ENCODE measurements around the gene COLGALT1.
A peak's percentile ranks its signal among the peaks of the same experiment; 100 is the strongest.
"Not testable (repeated sequence)": the region's sequence is repeated elsewhere in the genome, so short reads cannot be mapped to it uniquely, and the experiment has no call there.

Gene COLGALT1
- total RNA-seq: 43.0 to 156 (median 81.9) reads per million in 9 experiments

GRCh38 chr19:17555480-17555928 is at the start of gene COLGALT1:
Gene COLGALT1, plus strand, starts transcription at chr19:17555649. Its CDS starts 65 bp downstream, at chr19:17555714.
- Mint-ChIP-seq H3K4me3 (peak within 1 kb of the TSS; percentile 82 to 88), H3K36me3 (ENCODE audit: insufficient read depth) (peaks cover 19% of the 10 kb centered on the region), H3K4me1 (ENCODE audit: low read depth in 2 of 2) (peaks cover 14 to 16% of the 10 kb centered on the region in 2 donors), H3K9me3 (no peaks in the 10 kb centered on the region), H3K27me3 (no peaks in the 10 kb centered on the region), H3K27ac (peak within 1 kb of the TSS in 1 of 2 donors; percentile 87)
- DNase-seq (peak; percentile 97 to 99 (median 97)), ATAC-seq (replicated peaks) (peak; percentile 98)

- Mint-ChIP-seq H3K27me3 (no peaks in the 10 kb centered on the region), H3K36me3 (ENCODE audit: insufficient read depth) (peaks cover 28% of the 10 kb centered on the region), H3K4me3 (no peak overlapping the region), H3K9me3 (no peaks in the 10 kb centered on the region), H3K27ac (no peak overlapping the region), H3K4me1 (ENCODE audit: low read depth in 2 of 2) (peaks cover 13 to 15% of the 10 kb centered on the region in 2 donors)
- ATAC-seq (replicated peaks): no peak
- DNase-seq: no peak
Observed at GRCh38 chr19:17506745-17507144, 48.7 kb upstream of the COLGALT1 start.

DNA sequence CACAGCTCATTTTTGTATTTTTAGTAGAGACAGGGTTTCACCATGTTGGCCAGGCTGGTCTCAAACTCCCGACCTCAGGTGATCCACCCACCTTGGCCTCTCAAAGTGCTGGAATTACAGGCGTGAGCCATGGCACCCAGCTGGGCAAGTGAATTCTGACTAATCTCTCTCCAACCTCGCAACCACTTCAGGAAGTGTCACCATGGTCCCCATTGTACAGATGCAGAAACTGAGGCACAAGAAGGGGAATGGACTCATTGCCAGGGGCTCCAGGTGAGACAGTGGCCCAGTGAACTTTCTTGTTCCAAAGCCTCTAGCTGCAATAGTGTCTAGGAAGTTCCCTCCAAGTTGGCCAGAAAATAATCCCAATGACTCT is 46.9 kb upstream of the COLGALT1 start:
- not testable (repeated sequence) for H3K9me3 Mint-ChIP-seq; H3K4me3 Mint-ChIP-seq; ATAC-seq (replicated peaks); DNase-seq; H3K27ac Mint-ChIP-seq; H3K27me3 Mint-ChIP-seq
- H3K4me1 Mint-ChIP-seq (ENCODE audit: low read depth in 2 of 2): peaks cover 23 to 24% of the 10 kb centered on the region in 2 donors
- H3K36me3 Mint-ChIP-seq (ENCODE audit: insufficient read depth): peaks cover 35% of the 10 kb centered on the region

DNA sequence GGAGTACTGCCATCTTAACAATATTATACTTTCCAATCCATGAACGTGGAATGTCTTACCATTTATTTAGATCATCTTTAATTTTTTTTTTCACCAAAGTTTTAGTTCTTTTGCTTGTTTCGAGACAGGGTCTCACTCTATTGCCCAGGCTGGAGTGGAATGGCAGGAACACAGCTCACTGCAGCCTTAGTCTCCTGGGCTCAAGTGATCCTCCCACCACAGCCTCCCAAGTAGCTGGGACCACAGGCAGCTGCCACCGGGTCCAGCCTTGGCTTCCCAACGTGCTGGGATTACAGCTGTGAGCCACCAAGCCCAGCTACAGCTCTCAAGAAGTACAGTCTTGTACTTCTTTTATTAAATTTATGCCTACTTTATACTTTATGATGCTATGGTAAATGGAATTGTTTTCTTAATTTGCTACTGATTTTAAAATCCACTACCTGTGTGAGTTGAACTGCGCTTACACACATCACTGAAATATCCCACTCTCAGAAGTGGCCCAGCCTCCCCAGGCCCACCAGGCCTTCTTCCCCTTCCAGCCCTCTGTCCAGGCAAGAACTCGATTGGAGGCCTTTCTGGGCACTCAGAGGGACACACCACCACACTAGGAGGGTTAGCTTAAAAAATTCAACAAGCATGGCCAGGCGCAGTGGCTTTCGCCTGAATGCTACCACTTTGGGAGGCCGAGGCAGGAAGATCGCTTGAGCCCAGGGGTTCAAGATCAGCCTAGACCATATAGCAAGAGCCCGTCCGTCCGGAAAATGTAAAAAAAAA is 45.0 kb upstream of the COLGALT1 start:
- H3K4me1 Mint-ChIP-seq (ENCODE audit: low read depth in 2 of 2): peaks cover 25 to 28% of the 10 kb centered on the region in 2 donors
- H3K27me3 Mint-ChIP-seq: no peaks in the 10 kb centered on the region
- DNase-seq (no peak), ATAC-seq (replicated peaks) (no peak)
- peak overlapping the region; percentile 100 for H3K4me3 Mint-ChIP-seq
- H3K9me3 Mint-ChIP-seq: no peaks in the 10 kb centered on the region
- peaks cover 37% of the 10 kb centered on the region for H3K36me3 Mint-ChIP-seq (ENCODE audit: insufficient read depth)
- H3K27ac Mint-ChIP-seq: peak overlapping the region; percentile 96 to 97

DNA sequence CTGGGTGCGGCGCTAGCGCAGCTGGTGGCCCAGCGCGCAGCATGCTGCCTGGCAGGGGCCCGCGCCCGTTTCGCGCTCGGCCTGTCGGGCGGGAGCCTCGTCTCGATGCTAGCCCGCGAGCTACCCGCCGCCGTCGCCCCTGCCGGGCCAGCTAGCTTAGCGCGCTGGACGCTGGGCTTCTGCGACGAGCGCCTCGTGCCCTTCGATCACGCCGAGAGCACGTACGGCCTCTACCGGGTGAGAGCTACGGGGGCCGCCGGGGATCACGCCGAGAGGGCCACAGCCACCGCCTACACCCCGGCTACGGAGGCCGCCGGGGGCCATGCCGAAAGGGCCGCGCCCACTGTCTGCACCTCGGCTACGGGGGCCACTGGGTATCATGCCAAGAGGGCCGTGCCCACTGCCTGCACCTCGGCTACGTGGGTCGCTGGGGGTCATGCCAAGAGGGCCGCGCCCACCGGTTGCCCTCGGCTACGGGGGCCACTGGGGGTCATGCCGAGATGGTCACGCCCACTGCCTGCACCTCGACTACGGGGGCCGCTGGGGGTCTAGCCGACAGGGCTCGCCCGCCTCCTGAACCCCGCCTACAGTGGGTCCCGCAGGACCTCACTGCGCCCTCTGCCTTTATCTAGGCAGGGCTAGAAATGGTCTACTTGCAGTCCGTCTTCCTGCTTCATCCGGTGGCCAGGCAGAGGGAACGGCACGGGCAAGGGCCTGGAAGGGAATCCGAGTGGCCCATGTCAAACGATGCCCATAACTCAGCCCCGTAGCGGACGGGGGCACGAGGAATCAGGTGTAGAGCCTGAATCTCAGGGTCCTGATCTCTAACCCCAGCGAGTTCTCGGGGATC is 43.5 kb upstream of the COLGALT1 start:
- H3K9me3 Mint-ChIP-seq: no peaks in the 10 kb centered on the region
- peaks cover 41% of the 10 kb centered on the region for H3K36me3 Mint-ChIP-seq (ENCODE audit: insufficient read depth)
- peak; percentile 84 to 86 (median 86) for DNase-seq
- ATAC-seq (replicated peaks): peak; percentile 78
- peaks cover 25 to 28% of the 10 kb centered on the region in 2 donors for H3K4me1 Mint-ChIP-seq (ENCODE audit: low read depth in 2 of 2)
- H3K4me3 Mint-ChIP-seq: peak overlapping the region; percentile 100
- peak overlapping the region; percentile 96 to 97 for H3K27ac Mint-ChIP-seq
- no peaks in the 10 kb centered on the region for H3K27me3 Mint-ChIP-seq

DNA sequence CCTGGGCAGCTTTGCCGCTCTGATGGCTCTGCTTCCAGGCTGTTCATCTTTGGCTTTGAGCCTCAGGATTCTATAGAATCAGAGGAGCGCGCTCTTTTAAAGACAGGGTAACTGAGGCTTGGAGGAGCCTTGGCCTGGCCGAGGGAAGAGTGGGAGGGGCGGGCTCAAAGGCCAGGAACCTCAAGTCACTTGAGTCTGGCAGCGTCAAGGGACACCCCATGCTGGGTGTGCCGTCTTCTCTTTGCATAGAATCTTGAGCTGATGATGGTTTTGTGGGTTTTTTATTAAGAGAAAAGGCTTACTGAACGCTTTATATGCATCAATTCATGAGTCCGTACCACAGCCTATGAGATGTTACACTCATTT is 42.9 kb upstream of the COLGALT1 start:
- H3K36me3 Mint-ChIP-seq (ENCODE audit: insufficient read depth): peaks cover 45% of the 10 kb centered on the region
- H3K9me3 Mint-ChIP-seq: peaks cover 0 to 3% of the 10 kb centered on the region in 2 donors
- no peak for ATAC-seq (replicated peaks)
- DNase-seq: no peak
- H3K4me1 Mint-ChIP-seq (ENCODE audit: low read depth in 2 of 2): peaks cover 25 to 28% of the 10 kb centered on the region in 2 donors
- peak overlapping the region; percentile 96 to 97 for H3K27ac Mint-ChIP-seq
- peak overlapping the region; percentile 100 for H3K4me3 Mint-ChIP-seq
- no peaks in the 10 kb centered on the region for H3K27me3 Mint-ChIP-seq

DNA sequence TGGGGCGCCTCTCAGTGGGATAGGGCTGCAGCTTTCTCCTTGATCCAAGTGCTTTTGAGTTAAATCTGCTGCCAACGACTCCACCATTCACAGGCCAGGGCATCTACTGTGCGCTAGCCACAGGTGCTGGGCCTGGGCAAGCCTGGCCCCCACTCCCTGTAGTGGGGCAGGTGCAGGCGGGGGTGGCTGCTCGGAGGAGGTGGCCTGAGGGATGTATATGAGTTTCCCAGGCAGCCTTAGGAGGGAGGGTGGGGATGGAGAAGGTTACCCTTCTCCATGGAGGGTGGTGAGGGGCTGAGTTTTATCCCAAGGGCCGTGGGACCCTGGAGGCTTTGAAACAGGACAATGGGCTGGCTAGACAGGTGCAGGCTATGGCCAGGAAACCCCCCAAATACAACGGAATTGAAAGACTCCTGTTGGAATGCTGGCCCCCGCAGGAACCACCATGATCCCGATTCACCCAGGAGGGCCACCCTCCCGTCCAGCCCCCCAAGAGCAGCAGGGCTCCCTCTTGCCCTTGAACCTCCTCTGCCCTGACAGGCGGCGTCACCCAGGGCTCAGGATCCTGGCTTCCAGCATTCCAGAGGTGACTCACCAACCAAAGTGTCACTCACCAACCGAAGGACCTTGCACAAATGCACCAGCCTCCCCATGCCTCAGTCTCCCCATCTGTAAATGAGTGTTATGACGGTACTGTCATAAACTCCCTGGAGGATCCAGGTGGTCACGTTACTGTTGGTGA is 39.9 kb upstream of the COLGALT1 start:
- H3K27me3 Mint-ChIP-seq: no peaks in the 10 kb centered on the region
- H3K27ac Mint-ChIP-seq: peak overlapping the region in 1 of 2 donors; percentile 82
- H3K36me3 Mint-ChIP-seq (ENCODE audit: insufficient read depth): peaks cover 40% of the 10 kb centered on the region
- no peak for DNase-seq
- ATAC-seq (replicated peaks): no peak
- peaks cover 0 to 3% of the 10 kb centered on the region in 2 donors for H3K9me3 Mint-ChIP-seq
- no peak overlapping the region for H3K4me3 Mint-ChIP-seq
- peaks cover 20 to 21% of the 10 kb centered on the region in 2 donors for H3K4me1 Mint-ChIP-seq (ENCODE audit: low read depth in 2 of 2)

DNA sequence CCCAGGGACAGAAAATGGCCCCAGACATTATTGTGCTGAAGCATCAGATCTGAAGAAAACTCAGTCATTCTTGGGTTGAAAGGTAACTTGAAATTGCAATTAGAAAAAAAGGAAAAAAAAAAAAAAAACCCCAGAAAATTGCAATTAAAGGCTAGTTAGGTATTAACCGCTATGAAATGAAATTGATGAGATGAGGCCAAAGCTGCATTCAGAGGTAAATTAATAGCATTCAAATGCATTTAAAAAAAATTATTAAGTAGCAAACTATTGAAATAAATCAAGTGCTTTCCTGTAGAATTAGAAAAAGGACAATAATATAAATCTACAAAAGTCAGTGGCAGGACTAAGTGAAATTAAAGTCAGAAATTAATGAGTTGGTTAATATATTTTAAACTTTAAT is 37.6 kb upstream of the COLGALT1 start:
- Mint-ChIP-seq H3K4me3 (no peak overlapping the region), H3K4me1 (ENCODE audit: low read depth in 2 of 2) (peaks cover 11 to 12% of the 10 kb centered on the region in 2 donors), H3K27me3 (no peaks in the 10 kb centered on the region), H3K9me3 (peaks cover 0 to 3% of the 10 kb centered on the region in 2 donors), H3K27ac (no peak overlapping the region), H3K36me3 (ENCODE audit: insufficient read depth) (peaks cover 20% of the 10 kb centered on the region)
- ATAC-seq (replicated peaks) (no peak), DNase-seq (no peak)

- not testable (repeated sequence) for DNase-seq; H3K9me3 Mint-ChIP-seq; H3K4me3 Mint-ChIP-seq; H3K27ac Mint-ChIP-seq; H3K27me3 Mint-ChIP-seq; ATAC-seq (replicated peaks)
- Mint-ChIP-seq H3K4me1 (ENCODE audit: low read depth in 2 of 2) (peaks cover 16 to 17% of the 10 kb centered on the region in 2 donors), H3K36me3 (ENCODE audit: insufficient read depth) (peaks cover 20% of the 10 kb centered on the region)
Observed at GRCh38 chr19:17518654-17519053, 36.8 kb upstream of the COLGALT1 start.

GRCh38 chr19:17519967-17520366 is 35.5 kb upstream of the COLGALT1 start:
- no peak for ATAC-seq (replicated peaks)
- DNase-seq: no peak
- H3K4me3 Mint-ChIP-seq: no peak overlapping the region
- no peaks in the 10 kb centered on the region for H3K27me3 Mint-ChIP-seq
- peaks cover 20% of the 10 kb centered on the region for H3K36me3 Mint-ChIP-seq (ENCODE audit: insufficient read depth)
- H3K27ac Mint-ChIP-seq: no peak overlapping the region
- H3K9me3 Mint-ChIP-seq: peaks cover 0 to 3% of the 10 kb centered on the region in 2 donors
- peaks cover 19 to 22% of the 10 kb centered on the region in 2 donors for H3K4me1 Mint-ChIP-seq (ENCODE audit: low read depth in 2 of 2)

DNA sequence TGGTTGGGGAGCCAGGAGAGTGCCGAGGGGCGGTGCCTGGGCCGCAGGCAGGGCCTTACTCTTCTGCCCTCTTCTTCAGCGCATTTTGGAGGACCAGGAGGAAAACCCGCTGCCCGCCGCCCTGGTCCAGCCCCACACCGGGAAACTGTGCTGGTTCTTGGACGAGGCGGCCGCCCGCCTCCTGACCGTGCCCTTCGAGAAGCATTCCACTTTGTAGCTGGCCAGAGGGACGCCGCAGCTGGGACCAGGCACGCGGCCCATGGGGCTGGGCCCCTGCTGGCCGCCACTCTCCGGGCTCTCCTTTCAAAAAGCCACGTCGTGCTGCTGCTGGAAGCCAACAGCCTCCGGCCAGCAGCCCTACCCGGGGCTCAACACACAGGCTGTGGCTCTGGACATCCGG is 34.6 kb upstream of the COLGALT1 start:
- Mint-ChIP-seq H3K9me3 (peaks cover 0 to 3% of the 10 kb centered on the region in 2 donors), H3K4me1 (ENCODE audit: low read depth in 2 of 2) (peaks cover 19 to 22% of the 10 kb centered on the region in 2 donors)
- DNase-seq: no peak

GRCh38 chr19:17522988-17523872 is 32.2 kb upstream of the COLGALT1 start:
- ATAC-seq (replicated peaks) (peak; percentile 91), DNase-seq (peak; percentile 27 to 39 (median 28))
- H3K27ac Mint-ChIP-seq: peak overlapping the region; percentile 81 to 92
- peak overlapping the region; percentile 76 to 78 for H3K4me3 Mint-ChIP-seq
- no peaks in the 10 kb centered on the region for H3K9me3 Mint-ChIP-seq
- peaks cover 5% of the 10 kb centered on the region for H3K36me3 Mint-ChIP-seq (ENCODE audit: insufficient read depth)
- peaks cover 0 to under 1% of the 10 kb centered on the region in 2 donors for H3K27me3 Mint-ChIP-seq
- H3K4me1 Mint-ChIP-seq (ENCODE audit: low read depth in 2 of 2): peaks cover 19 to 22% of the 10 kb centered on the region in 2 donors

More for the DNA sequence above, 34.6 kb upstream of the COLGALT1 start:
- Mint-ChIP-seq H3K36me3 (ENCODE audit: insufficient read depth) (peaks cover 14% of the 10 kb centered on the region), H3K4me3 (no peak overlapping the region), H3K27me3 (no peaks in the 10 kb centered on the region), H3K27ac (no peak overlapping the region)
- no peak for ATAC-seq (replicated peaks)

Data from effector memory CD8-positive, alpha-beta T cell (primary cell).